Measurements from ENCODE around the gene ZFAND3.

GRCh38 chr6:37993596-37993995, 174.1 kb downstream of the ZFAND3 start:
- no peak for TF ChIP-seq GATA1 (IDR thresholded peaks at IDR 0.05; ENCODE audit: low read depth, low read length)
- no peak for TF ChIP-seq POLR2A (IDR thresholded peaks at IDR 0.05; ENCODE audit: low read length)

Data from erythroblast (primary cell).